GM21390 (cell line): ENCODE results near the gene MANF.

Source experiments
- ATAC-seq: cut with Tn5 transposase; IDR thresholded peaks from one replicate; pipeline ENCODE4 v1.9.1; 2021; ENCODE audit not compliant: unreplicated experiment

MANF gene

DNA sequence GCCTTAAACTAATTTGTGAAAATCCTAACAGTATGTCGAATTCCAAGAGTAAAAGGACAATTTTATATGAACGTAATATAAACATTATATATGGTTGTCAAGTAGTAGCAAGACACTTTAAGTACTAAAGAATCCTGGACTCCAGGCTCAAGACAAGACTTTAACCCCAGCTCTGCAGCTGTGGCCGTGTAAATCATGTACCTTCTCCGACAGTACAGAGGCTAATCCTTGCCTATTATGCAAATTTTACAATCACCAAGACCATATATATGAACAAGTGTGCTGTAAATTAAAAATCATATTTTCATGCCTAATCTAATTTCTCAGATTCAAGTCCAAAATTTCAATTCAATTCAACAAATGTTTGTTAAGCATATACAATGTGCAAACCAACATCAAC is 41.8 kb downstream of the MANF start:
- no peak for ATAC-seq

DNA sequence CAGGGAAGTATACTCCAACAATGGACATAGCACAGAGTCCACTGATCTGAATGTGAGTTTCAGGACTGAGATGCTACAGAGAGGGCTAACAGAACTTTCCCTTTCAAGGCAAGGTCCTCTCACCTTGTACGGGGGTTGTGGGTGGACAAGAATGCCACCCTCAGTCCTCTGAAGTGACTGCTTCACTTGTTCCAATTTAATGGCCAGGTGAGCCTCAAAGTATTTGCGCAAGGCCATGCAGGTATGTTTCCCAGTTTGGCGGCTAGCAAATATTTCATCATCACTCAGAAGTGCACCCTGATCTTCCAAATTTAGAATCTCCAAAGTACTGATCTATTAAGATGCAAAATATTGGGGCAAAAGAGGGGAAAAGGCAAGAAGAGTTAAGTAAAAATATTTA is 44.0 kb downstream of the MANF start:
- no peak for ATAC-seq

DNA sequence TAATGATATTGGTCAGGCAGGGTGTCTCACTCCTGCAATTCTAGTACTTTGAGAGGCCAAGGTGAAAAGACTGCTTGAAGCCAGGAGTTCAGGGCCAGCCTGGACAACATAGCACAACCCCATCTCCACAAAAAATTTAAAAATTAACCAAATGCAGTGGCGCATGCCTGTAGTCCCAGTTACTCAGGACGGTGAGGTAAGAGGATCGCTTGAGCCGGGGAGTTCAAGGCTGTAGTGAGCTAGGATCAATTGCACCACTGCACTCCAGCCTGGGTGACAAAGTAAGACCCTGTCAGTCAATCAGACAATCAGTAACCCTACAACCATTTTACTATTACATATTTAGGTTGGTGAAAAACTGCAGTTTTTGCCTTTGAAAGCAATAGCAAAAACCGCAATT is 49.0 kb downstream of the MANF start:
- no peak for ATAC-seq

DNA sequence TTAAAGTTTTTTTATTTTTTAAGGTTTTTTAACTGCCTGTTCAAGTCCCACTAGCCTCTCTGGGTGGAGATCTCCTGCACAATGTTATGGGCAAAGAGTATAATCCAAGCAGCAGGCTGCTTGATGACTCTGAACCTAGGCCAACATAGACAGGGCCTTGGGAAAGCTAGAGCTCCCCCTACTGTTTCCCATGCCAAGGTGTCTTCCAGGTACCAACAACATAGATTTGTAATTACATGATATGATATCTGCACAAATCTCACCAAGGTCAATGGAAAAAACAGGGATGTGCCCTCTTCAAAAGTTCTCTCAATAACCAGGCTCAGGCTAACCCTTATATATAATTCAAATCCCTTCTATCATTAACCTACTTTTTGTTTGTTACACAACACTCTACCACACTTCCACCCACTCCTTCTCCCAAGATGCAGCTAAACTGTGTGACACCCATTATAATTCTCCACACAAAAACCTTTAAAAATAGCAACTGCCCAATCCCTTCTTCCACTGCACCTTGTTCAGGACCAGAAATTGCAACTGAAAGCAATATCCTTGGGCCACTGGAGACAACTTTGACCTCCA is 49.7 kb downstream of the MANF start:
- no peak for ATAC-seq

DNA sequence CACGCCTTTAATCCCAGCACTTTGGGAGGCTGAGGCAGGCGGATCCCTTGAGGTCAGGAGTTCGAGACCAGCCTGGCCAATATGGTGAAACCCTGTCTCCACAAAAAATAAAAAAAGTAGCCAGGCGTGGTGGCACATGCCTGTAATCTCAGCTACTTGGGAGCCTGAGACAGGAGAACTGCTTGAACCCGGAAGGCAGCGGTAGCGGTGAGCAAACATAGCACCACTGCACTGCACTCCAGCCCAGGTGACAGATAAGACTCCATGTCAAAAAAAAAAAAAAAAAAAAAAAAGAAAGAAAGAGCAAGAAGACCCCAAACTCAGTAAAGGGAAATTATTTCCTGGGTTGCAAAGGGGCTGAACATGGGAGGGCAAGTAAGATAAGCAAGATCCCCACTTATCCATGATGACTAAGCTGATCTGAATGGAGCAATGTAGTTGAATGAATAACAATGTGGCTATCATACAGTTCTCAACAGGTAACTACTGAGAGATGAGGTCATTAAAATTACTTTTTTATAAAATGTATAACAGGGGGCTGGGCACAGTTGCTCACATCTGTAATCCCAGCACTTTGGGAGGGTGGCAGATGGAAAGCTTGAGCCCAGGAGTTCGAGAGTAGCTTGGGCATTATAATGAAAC is 52.0 kb downstream of the MANF start:
- no peak for ATAC-seq
